ENCODE measurements around the gene STX18.
"Not testable (repeated sequence)": the region's sequence is repeated elsewhere in the genome, so short reads cannot be mapped to it uniquely, and the experiment has no call there.

Gene STX18

DNA sequence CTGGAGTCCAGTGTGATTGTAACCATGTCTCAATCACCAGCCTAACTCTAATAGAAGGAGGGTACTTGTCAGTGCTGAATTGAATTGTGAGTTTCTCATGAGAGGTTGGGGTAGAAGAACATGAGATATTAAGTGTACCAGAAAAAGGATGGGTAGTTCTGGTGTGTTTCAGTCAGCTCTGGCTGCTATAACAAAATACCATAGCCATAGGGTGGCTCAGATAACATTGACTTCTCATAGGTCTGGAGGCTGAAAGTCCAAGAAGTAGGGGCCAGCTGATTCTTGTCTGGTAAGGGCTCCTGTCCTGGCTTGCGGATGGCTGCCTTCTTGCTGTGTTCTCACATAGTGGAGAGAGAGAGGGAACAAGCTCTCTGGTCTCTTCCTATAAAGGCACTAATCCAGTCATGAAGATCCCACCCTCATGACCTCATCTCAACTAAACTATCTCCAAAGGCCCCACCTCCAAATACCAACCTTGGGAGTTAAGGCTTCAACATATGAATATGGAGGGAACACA lies 35.6 kb upstream of the STX18 start:
- Histone ChIP-seq H3K4me3 (no peak overlapping the region), H3K36me3 (ENCODE audit: insufficient read depth, low read length) (no peaks in the 10 kb centered on the region), H3K9ac (ENCODE audit: insufficient read length) (no peak overlapping the region), H3K9me3 (ENCODE audit: low read depth, low read length) (no peaks in the 10 kb centered on the region), H3K27ac (no peak overlapping the region)
- no peak for TF ChIP-seq POLR2AphosphoS5 (IDR thresholded peaks at IDR 0.05; ENCODE audit: borderline replicate concordance, low read depth, low read length)
- TF ChIP-seq FOXP2 (optimal IDR thresholded peaks at IDR 0.05; ENCODE audit: control extremely low read depth, extremely low read length, insufficient read depth) = no peak
- no peak for DNase-seq (ENCODE audit: low read depth, low spot score)

DNA sequence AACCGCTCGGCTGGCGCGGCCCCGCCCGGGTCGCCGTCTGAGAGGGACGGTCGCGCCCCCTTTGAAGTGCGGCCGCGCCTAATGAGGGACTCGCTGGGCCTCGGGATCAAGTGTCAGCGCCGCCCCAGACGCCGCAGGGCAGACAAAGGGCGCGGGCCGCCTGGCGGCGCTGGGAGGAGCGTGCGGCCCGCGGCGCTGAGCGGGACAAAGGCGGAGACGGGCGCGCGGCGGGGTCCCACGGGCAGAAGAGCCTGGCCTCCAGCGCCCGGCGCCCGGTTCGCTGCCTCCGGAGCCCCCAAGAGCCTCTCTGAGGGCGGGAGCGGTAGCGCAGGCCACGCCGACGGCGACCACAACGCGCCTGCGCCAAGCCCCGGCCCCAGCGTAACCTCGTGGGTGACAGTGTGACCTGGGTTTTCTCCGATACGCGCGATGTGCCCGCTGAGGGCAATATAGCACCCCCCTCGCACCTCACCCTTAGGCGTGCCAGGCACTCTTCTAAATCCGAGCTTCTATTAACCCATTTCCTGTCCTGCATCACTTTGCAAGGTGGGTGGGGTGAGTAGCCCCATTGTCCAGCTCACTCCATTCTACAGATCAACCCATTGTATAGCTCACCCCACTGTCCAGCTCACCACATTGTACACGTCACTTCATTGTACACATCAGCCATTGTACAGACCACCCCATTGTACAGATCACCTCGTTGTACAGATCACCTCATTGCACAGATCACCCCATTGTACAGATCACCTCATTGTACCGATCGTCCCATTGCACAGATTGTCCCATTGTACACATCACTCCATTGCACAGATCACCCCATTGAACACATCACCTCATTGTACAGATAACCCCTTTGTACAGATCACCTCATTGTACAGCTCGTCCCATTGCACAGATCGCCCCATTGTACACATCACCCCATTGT lies 33.7 kb upstream of the STX18 start:
- Histone ChIP-seq H3K36me3 (ENCODE audit: insufficient read depth, low read length) (no peaks in the 10 kb centered on the region), H3K9me3 (ENCODE audit: low read depth, low read length) (no peaks in the 10 kb centered on the region), H3K27ac (no peak overlapping the region), H3K4me3 (no peak overlapping the region), H3K9ac (ENCODE audit: insufficient read length) (no peak overlapping the region)
- TF ChIP-seq EZH2 (IDR thresholded peaks at IDR 0.05) = no peak
- no peak for TF ChIP-seq POLR2AphosphoS5 (IDR thresholded peaks at IDR 0.05; ENCODE audit: borderline replicate concordance, low read depth, low read length)
- TF ChIP-seq FOXP2 (optimal IDR thresholded peaks at IDR 0.05; ENCODE audit: control extremely low read depth, extremely low read length, insufficient read depth) = no peak
- DNase-seq (ENCODE audit: low read depth, low spot score) = no peak

DNA sequence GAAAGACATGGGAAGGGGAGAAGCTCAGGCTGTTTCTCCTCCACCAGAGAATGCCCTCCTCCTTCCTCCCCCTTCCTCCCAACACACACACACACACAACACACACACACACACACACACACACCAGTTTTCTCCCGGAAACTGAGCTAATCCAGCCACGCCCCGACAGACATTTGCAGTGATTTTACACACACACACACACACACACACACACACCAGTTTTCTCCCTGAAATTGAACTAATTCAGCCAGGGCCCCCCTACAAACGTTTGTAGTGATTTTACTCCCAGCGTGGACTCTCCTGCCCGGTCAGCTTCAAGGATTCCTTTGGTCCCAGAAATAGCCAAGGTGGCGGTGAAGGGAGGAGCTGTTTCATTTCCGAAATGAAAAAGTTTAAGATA lies 32.9 kb upstream of the STX18 start:
- no peaks in the 10 kb centered on the region for H3K36me3 ChIP-seq (ENCODE audit: insufficient read depth, low read length)
- no peaks in the 10 kb centered on the region for H3K9me3 ChIP-seq (ENCODE audit: low read depth, low read length)
- no peak for TF ChIP-seq POLR2AphosphoS5 (IDR thresholded peaks at IDR 0.05; ENCODE audit: borderline replicate concordance, low read depth, low read length)
- TF ChIP-seq EZH2 (IDR thresholded peaks at IDR 0.05) = no peak
- TF ChIP-seq FOXP2 (optimal IDR thresholded peaks at IDR 0.05; ENCODE audit: control extremely low read depth, extremely low read length, insufficient read depth) = no peak
- H3K9ac ChIP-seq (ENCODE audit: insufficient read length) = no peak overlapping the region
- no peak overlapping the region for H3K4me3 ChIP-seq
- H3K27ac ChIP-seq = no peak overlapping the region
- DNase-seq (ENCODE audit: low read depth, low spot score) = no peak

DNA sequence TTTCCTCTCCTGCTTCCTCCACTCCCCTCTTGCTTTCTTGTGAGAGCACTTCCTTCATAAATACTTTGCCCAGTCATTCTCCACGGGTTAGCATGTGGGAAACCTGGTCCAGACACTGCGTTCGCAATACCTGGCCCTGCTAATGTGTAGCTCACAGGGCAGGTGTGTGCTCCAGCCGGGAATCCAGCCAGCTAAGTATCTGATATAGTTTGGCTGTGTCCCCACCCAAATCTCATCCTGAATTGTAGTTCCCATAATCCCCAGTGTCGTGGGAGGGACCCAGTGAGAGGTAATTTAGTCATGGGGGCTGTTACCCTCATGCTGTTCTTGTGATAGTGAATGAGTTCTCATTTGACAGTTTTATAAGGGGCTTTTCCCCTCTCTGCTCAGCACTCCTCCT lies 32.2 kb upstream of the STX18 start:
- no peak for DNase-seq (ENCODE audit: low read depth, low spot score)
- Histone ChIP-seq H3K9me3 (ENCODE audit: low read depth, low read length) (no peaks in the 10 kb centered on the region), H3K4me3 (no peak overlapping the region), H3K36me3 (ENCODE audit: insufficient read depth, low read length) (no peaks in the 10 kb centered on the region), H3K9ac (ENCODE audit: insufficient read length) (no peak overlapping the region), H3K27ac (no peak overlapping the region)
- TF ChIP-seq EZH2 (IDR thresholded peaks at IDR 0.05) (no peak), FOXP2 (optimal IDR thresholded peaks at IDR 0.05; ENCODE audit: control extremely low read depth, extremely low read length, insufficient read depth) (no peak), POLR2AphosphoS5 (IDR thresholded peaks at IDR 0.05; ENCODE audit: borderline replicate concordance, low read depth, low read length) (no peak)

DNA sequence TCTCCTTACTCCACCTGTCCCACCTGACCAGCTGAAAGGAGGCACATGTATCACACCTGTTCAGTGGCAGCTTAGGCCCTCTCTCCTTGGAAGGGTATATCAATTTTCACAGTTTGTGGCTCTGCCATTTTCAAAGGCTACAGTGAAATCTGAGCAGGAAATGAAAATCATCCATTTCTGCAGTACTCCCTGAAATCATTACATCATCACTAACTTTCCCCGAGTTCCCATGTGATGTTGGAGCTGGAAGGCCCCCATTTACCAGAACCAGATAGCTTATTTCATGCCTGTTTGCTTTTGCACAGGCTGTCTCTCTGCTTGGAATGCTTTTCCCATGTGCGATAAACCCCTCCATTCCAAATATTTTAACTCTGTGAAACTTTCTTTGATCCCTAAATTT lies 31.0 kb upstream of the STX18 start:
- Histone ChIP-seq H3K4me3 (no peak overlapping the region), H3K27ac (no peak overlapping the region), H3K9ac (ENCODE audit: insufficient read length) (no peak overlapping the region), H3K9me3 (ENCODE audit: low read depth, low read length) (no peaks in the 10 kb centered on the region), H3K36me3 (ENCODE audit: insufficient read depth, low read length) (no peaks in the 10 kb centered on the region)
- DNase-seq (ENCODE audit: low read depth, low spot score) = no peak
- no peak for TF ChIP-seq FOXP2 (optimal IDR thresholded peaks at IDR 0.05; ENCODE audit: control extremely low read depth, extremely low read length, insufficient read depth)
- no peak for TF ChIP-seq EZH2 (IDR thresholded peaks at IDR 0.05)
- no peak for TF ChIP-seq POLR2AphosphoS5 (IDR thresholded peaks at IDR 0.05; ENCODE audit: borderline replicate concordance, low read depth, low read length)

DNA sequence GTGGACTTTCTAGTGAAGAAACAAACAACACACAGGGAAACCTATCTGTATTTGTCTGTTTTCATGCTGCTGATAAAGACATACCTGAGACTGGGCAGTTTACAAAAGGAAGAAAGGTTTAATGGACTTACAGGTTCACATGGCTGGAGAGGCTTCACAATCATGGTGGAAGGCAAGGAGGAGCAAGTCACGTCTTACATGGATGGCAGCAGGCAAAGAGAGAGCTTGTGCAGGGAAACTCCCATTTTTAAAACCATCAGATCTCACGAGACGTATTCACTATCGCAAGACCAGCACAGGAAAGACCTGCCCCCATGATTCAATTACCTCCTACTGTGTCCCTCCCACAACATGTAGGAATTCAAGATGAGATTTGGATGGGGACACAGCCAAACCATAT lies 28.0 kb upstream of the STX18 start:
- H3K9ac ChIP-seq (ENCODE audit: insufficient read length); H3K27ac ChIP-seq; H3K9me3 ChIP-seq (ENCODE audit: low read depth, low read length); H3K36me3 ChIP-seq (ENCODE audit: insufficient read depth, low read length); H3K4me3 ChIP-seq; DNase-seq (ENCODE audit: low read depth, low spot score): not testable (repeated sequence)

DNA sequence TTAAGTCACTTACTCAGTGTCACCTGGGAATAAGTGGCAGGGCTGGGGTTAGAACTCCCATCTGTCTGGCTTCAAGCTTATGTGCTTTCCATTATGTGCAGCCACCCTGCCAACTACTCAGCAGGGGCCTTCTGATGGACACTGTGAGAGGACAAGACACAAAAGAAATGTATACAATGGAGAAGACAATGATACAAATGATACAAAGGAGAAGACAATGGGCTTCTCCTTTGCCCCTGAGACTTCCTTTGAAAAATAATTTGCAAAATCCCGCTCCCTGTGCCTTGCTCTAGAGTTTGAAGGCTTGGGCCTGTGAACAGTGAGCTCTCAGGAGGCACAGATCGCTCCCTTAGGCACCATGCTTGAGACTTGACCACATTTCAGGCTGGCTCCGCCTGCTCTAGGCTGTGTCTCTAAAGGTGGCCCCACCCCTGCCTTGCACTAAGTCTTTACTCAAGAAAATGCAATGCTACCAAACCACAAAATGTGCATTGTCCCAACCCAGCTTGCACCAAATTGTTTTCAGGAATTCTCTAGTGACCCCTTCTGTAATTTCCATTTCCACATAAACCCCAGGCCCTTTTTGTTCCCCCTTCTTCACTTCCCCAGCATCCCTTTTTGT lies 27.1 kb upstream of the STX18 start:
- no peak for TF ChIP-seq POLR2AphosphoS5 (IDR thresholded peaks at IDR 0.05; ENCODE audit: borderline replicate concordance, low read depth, low read length)
- no peak for TF ChIP-seq FOXP2 (optimal IDR thresholded peaks at IDR 0.05; ENCODE audit: control extremely low read depth, extremely low read length, insufficient read depth)
- no peak for TF ChIP-seq EZH2 (IDR thresholded peaks at IDR 0.05)
- H3K36me3 ChIP-seq (ENCODE audit: insufficient read depth, low read length) = no peaks in the 10 kb centered on the region
- no peak overlapping the region for H3K27ac ChIP-seq
- DNase-seq (ENCODE audit: low read depth, low spot score) = no peak
- H3K9ac ChIP-seq (ENCODE audit: insufficient read length) = no peak overlapping the region
- no peak overlapping the region for H3K4me3 ChIP-seq
- H3K9me3 ChIP-seq (ENCODE audit: low read depth, low read length) = no peaks in the 10 kb centered on the region

DNA sequence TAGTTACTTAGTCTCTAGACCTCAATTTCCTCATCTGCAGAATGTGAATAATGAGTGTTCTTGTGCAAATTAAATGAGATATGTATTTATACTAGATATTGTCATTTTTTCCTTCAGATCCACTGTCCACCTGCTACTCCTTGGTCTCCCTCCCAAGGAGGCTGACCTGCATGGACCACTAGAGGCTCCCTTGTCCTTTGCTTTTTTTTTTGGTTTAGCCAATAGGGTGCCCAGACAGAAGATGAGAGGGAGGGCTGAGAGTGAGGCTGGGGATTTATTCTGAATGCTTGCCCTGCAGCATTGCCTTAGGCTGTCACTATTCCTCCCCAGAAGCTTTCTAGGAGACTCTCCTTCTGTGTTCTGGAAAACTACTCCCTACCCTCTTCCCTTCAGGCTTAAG lies 24.5 kb upstream of the STX18 start:
- not testable (repeated sequence) for H3K36me3 ChIP-seq (ENCODE audit: insufficient read depth, low read length); DNase-seq (ENCODE audit: low read depth, low spot score); H3K9me3 ChIP-seq (ENCODE audit: low read depth, low read length); H3K27ac ChIP-seq; H3K4me3 ChIP-seq; H3K9ac ChIP-seq (ENCODE audit: insufficient read length)

DNA sequence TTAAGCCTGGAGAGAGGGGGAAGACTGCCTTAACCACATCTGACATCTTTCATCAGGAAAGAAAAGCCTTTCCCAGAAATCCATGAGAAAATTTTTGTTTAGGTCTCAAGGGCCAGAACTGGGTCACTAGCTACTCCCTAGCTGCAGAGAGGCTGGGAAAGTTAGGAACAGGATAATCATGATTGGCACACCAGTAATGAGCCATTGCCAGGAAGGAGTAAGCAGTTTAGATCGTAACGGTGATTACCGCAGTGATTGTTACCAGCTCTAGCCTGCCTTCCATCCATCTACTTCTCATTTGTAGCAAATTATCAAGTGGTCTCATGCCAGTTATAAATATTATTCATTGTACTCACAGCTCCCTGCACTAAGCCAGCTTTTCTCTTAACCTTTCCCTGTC lies 22.7 kb upstream of the STX18 start:
- H3K9me3 ChIP-seq (ENCODE audit: low read depth, low read length) = no peaks in the 10 kb centered on the region
- H3K27ac ChIP-seq = no peak overlapping the region
- TF ChIP-seq EZH2 (IDR thresholded peaks at IDR 0.05) (no peak), FOXP2 (optimal IDR thresholded peaks at IDR 0.05; ENCODE audit: control extremely low read depth, extremely low read length, insufficient read depth) (no peak), POLR2AphosphoS5 (IDR thresholded peaks at IDR 0.05; ENCODE audit: borderline replicate concordance, low read depth, low read length) (no peak)

More for the DNA sequence above, 22.7 kb upstream of the STX18 start:
- H3K36me3 ChIP-seq (ENCODE audit: insufficient read depth, low read length) = no peaks in the 10 kb centered on the region
- no peak overlapping the region for H3K4me3 ChIP-seq
- H3K9ac ChIP-seq (ENCODE audit: insufficient read length) = no peak overlapping the region
- no peak for DNase-seq (ENCODE audit: low read depth, low spot score)
